GM12878 (cell line): ENCODE measurements around the gene OPRM1. TPM values are rescaled to one million over a fixed set of nuclear protein-coding genes. Genes with fewer than 3 reads are reported as not detected.

ENCODE experiments used
- ATAC-seq: fragments of 200-7000 bp; cut with Tn5 transposase; 3 replicates; pipeline ENCODE4 v1.9.1; 2020; ENCODE audit warnings: mild to moderate bottlenecking, moderate library complexity
- Bru-seq: library from RNA; stranded (reverse); fragments of 400-500 nt; gene quantifications from one replicate; lab custom pipeline; 2021; lab: Mats Ljungman, UMichigan
- BruChase-seq, 2 experiments: library from RNA; stranded (reverse); fragments of 400-500 nt; gene quantifications; one replicate each; lab custom pipeline; 2021; lab: Mats Ljungman, UMichigan
- BruUV-seq: library from RNA; stranded (reverse); fragments of 400-500 nt; replicated peaks from 2 replicates; lab custom pipeline; 2021; lab: Mats Ljungman, UMichigan
- CTCF ChIA-PET: fragments of 300-600 bp; sonication (Branson Sonifier 250); formaldehyde crosslinking; extraction: SDS; loops from one replicate; lab custom pipeline; 2021; ENCODE audit warnings: inconsistent platforms; lab: Yijun Ruan, JAX
- POLR2A ChIA-PET: fragments of 350-600 bp; formaldehyde crosslinking; extraction: SDS; loops from one replicate; lab custom pipeline; 2021; ENCODE audit warnings: inconsistent platforms; lab: Charles Lee
- RAD21 ChIA-PET: fragments of 300-600 bp; sonication (Branson Sonifier 250); formaldehyde crosslinking; loops from one replicate; lab custom pipeline; 2023; ENCODE audit warnings: antibody characterized with exemption; ENCODE audit not compliant: unreplicated experiment; lab: Charles Lee
- SMC1A ChIA-PET: fragments of 300-600 bp; sonication (Branson Sonifier 250); formaldehyde crosslinking; loops from one replicate; lab custom pipeline; 2023; ENCODE audit not compliant: unreplicated experiment, uncharacterized antibody; lab: Charles Lee
- DNase-seq: peaks from one replicate; pipeline ENCODE4 v3.0.0-alpha.2; 2011; ENCODE audit warnings: low read depth, low spot score
- FAIRE-seq: peaks from 3 replicates; lab custom pipeline; 2011; peaks lifted over from hg19 to GRCh38; lab: Jason Lieb, UNC
- H2AFZ ChIP-seq: 2 replicates; pipeline ENCODE4 v1.6.0; 2011; ENCODE audit warnings: low read depth, low read length, control low read depth; ENCODE audit not compliant: control insufficient read depth
- H3K27ac ChIP-seq: 2 replicates; pipeline ENCODE4 v1.5.1; 2011; ENCODE audit warnings: control low read depth; ENCODE audit not compliant: control insufficient read depth, insufficient read depth
- H3K27me3 ChIP-seq, 2 experiments: replicated peaks in 1 of 2; 2 replicates each; pipeline versions ENCODE4 v1.6.0 to v1.6.1; 2011; ENCODE audit warnings: low read length in 1 of 2; ENCODE audit not compliant: control insufficient read depth in 2 of 2, insufficient read depth in 2 of 2
- H3K36me3 ChIP-seq, 2 experiments: 2 replicates each; pipeline ENCODE4 v1.5.1; 2011; ENCODE audit warnings: low read length in 1 of 2; ENCODE audit not compliant: control insufficient read depth in 2 of 2, insufficient read depth in 2 of 2
- H3K4me1 ChIP-seq: 2 replicates; pipeline ENCODE4 v1.6.1; 2011; ENCODE audit warnings: mild to moderate bottlenecking, low read length, moderate library complexity, mixed read lengths; ENCODE audit not compliant: control insufficient read depth, insufficient read depth
- H3K4me2 ChIP-seq: 2 replicates; pipeline ENCODE4 v1.6.0; 2011; ENCODE audit warnings: control low read depth; ENCODE audit not compliant: control insufficient read depth, insufficient read depth
- H3K4me3 ChIP-seq: fragments of 200-600 bp; sonication (generic); 2 replicates; pipeline ENCODE4 v1.5.1; 2016
- H3K79me2 ChIP-seq: 2 replicates; pipeline ENCODE4 v1.6.0; 2011; ENCODE audit warnings: low read length; ENCODE audit not compliant: control insufficient read depth, insufficient read depth
- H3K9ac ChIP-seq: 2 replicates; pipeline ENCODE4 v1.8.0; 2011; ENCODE audit warnings: low read length, control low read depth, mixed read lengths; ENCODE audit not compliant: control insufficient read depth, insufficient read depth
- H3K9me3 ChIP-seq: replicated peaks from 3 replicates; pipeline ENCODE4 v1.5.1; 2011; ENCODE audit warnings: mild to moderate bottlenecking, low read length; ENCODE audit not compliant: control insufficient read depth, insufficient read depth
- H4K20me1 ChIP-seq: 2 replicates; pipeline ENCODE4 v1.6.0; 2011; ENCODE audit not compliant: control insufficient read depth, insufficient read depth
- CHD2 ChIP-seq: IDR thresholded peaks from 2 replicates; pipeline ENCODE4 v1.6.1; 2011; ENCODE audit warnings: low read depth, low read length, improper control_type of control experiment, borderline replicate concordance
- USF2 ChIP-seq: IDR thresholded peaks from 2 replicates; pipeline ENCODE4 v1.6.1; 2011; ENCODE audit warnings: low read depth, low read length, improper control_type of control experiment, borderline replicate concordance
- WGBS: methylation state at CpG from one replicate; pipeline ENCODE4 v1.1.6; 2016; ENCODE audit warnings: low lambda C conversion rate; ENCODE audit not compliant: insufficient replicate concordance, insufficient coverage; ENCODE audit errors: missing lambda C conversion rate; 5-methylcytosine and 5-hydroxymethylcytosine counted together
- in situ Hi-C: fragments of 300-500 bp; cut with MboI; formaldehyde crosslinking; loops from 9 replicates; pipeline ENCODE4 v1.14.3; 2018; ENCODE audit warnings: mixed read lengths
- intact Hi-C: fragments of 100-400 bp; cut with micrococcal nuclease; formaldehyde crosslinking; loops from one replicate; pipeline ENCODE4 v1.14.2; 2022; ENCODE audit not compliant: unreplicated experiment
- long read RNA-seq, 2 experiments: library from polyadenylated mRNA; unstranded; transcript quantifications; one replicate each; pipeline ENCODE4 v2.0.0, GENCODE V29; 2019 to 2020
- polyA minus RNA-seq, 3 experiments: library from RNA; depleted of rRNA, polyadenylated mRNA; stranded (reverse); fragments of >200 nt; gene quantifications; 2 replicates each; pipeline ENCODE4 v1.2.3, GENCODE V29; 2011
- polyA plus RNA-seq, 11 experiments: library from polyadenylated mRNA; depleted of rRNA in 4 of 11; unstranded in 6 of 11; stranded (reverse) in 5 of 11; fragments of >200 nt; fragmentation: Nextera tagmentation in 4 of 11; fragmentation: Illumina TruSeq in 1 of 11; extraction: Ambion mirVana in 4 of 11; extraction: Trizol in 1 of 11; gene quantifications; 1 replicate in 1 of 11; 2 replicates in 10 of 11; pipeline versions ENCODE4 v1.2.1 to v1.2.3, GENCODE V29; 2011 to 2016; ENCODE audit warnings: inconsistent platforms in 2 of 11, missing spikeins in 2 of 11, low read depth in 1 of 11
- total RNA-seq, 4 experiments: library from RNA; depleted of rRNA in 3 of 4; stranded (reverse); fragments of >200 nt in 3 of 4; fragmentation: Illumina TruSeq in 1 of 4; extraction: Trizol in 1 of 4; gene quantifications; 2 replicates each; pipeline versions ENCODE4 v1.2.1 to v1.2.3, GENCODE V29; 2013 to 2021
- TF ChIP-seq, protein P1 (sequence below): IDR thresholded peaks from 2 replicates; pipeline ENCODE4 v1.6.1; 2012; ENCODE audit warnings: mild to moderate bottlenecking, low read depth, low read length

OPRM1 gene
- not detected in 2 replicates for total RNA-seq (2013; cell fraction: nucleolus; rRNA removed)
- not detected in 2 replicates for total RNA-seq (2014; rRNA removed)
- not detected in 2 replicates for total RNA-seq (2014; rRNA removed; fragmentation: Illumina TruSeq; extraction: Trizol)
- total RNA-seq (2021): not detected in 2 replicates
- not detected for polyA plus RNA-seq (2011; ENCODE audit: low read depth)
- polyA plus RNA-seq (2011; rRNA removed): not detected in 2 replicates
- not detected in 2 replicates for polyA plus RNA-seq (2011; cell fraction: cytosol; rRNA removed)
- polyA plus RNA-seq (2011; cell fraction: nucleus; rRNA removed): not detected in 2 replicates
- not detected in 2 replicates for polyA plus RNA-seq (2012)
- polyA plus RNA-seq (2014; fragmentation: Illumina TruSeq; extraction: Trizol): not detected in 2 replicates
- polyA plus RNA-seq (2014; fragmentation: Nextera tagmentation; extraction: Ambion mirVana): not detected
- polyA plus RNA-seq (2014; rRNA removed): not detected in 2 replicates
- not detected for polyA plus RNA-seq (2016; fragmentation: Nextera tagmentation; extraction: Ambion mirVana)
- polyA minus RNA-seq (2011; rRNA and poly(A)+ RNA removed): not detected in 2 replicates
- not detected in 2 replicates for polyA minus RNA-seq (2011; cell fraction: cytosol; rRNA and poly(A)+ RNA removed)
- not detected in 2 replicates for polyA minus RNA-seq (2011; cell fraction: nucleus; rRNA and poly(A)+ RNA removed)
- percentile 3 among the genes with signal in this experiment for Bru-seq, nascent RNA
- BruChase-seq, experiment 1, labeled RNA remaining after a 6-hour chase: percentile 0 among the genes with signal in this experiment
- percentile 1 among the genes with signal in this experiment for BruChase-seq, experiment 2, labeled RNA remaining after a 2-hour chase
- long read RNA-seq, experiment 1, partial matches to known transcripts: 0 of 1 reads
- long read RNA-seq, experiment 1, other reads (novel, unspliced or antisense): 1 of 1 reads
- long read RNA-seq, experiment 2, partial matches to known transcripts: 0 of 57 reads
- long read RNA-seq, experiment 2, other reads (novel, unspliced or antisense): 57 of 57 reads

DNA sequence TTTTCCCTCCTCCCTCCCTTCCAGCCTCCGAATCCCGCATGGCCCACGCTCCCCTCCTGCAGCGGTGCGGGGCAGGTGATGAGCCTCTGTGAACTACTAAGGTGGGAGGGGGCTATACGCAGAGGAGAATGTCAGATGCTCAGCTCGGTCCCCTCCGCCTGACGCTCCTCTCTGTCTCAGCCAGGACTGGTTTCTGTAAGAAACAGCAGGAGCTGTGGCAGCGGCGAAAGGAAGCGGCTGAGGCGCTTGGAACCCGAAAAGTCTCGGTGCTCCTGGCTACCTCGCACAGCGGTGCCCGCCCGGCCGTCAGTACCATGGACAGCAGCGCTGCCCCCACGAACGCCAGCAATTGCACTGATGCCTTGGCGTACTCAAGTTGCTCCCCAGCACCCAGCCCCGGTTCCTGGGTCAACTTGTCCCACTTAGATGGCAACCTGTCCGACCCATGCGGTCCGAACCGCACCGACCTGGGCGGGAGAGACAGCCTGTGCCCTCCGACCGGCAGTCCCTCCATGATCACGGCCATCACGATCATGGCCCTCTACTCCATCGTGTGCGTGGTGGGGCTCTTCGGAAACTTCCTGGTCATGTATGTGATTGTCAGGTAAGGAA is at the start of gene OPRM1:
Gene OPRM1, plus strand, starts transcription at position 10 of the 612 bp plus-strand sequence. Its CDS starts 305 bp downstream, at position 315.
- Histone ChIP-seq H3K4me3 (no peak within 1 kb of the TSS), H2AFZ (no peak within 1 kb of the TSS), H3K27me3 (no peaks in the 10 kb centered on the region), H3K4me2 (no peak within 1 kb of the TSS), H3K79me2 (no peaks in the 10 kb centered on the region), H3K4me1 (no peaks in the 10 kb centered on the region), H3K9me3 (no peaks in the 10 kb centered on the region), H3K27ac (no peak within 1 kb of the TSS), H3K9ac (no peak within 1 kb of the TSS), H3K36me3 (no peaks in the 10 kb centered on the region), H4K20me1 (no peaks in the 10 kb centered on the region)
- ChIA-PET CTCF (no interaction called here), RAD21 (no interaction called here), SMC1A (no interaction called here), POLR2A (no interaction called here)
- ATAC-seq: peak; percentile 52
- intact Hi-C loops (no loop called here), in situ Hi-C loops (no loop called here)
- no peak for DNase-seq
- no TSS peak for BruUV-seq
- FAIRE-seq: no peak
- no peak for TF ChIP-seq USF2
- TF ChIP-seq, protein P1, sequence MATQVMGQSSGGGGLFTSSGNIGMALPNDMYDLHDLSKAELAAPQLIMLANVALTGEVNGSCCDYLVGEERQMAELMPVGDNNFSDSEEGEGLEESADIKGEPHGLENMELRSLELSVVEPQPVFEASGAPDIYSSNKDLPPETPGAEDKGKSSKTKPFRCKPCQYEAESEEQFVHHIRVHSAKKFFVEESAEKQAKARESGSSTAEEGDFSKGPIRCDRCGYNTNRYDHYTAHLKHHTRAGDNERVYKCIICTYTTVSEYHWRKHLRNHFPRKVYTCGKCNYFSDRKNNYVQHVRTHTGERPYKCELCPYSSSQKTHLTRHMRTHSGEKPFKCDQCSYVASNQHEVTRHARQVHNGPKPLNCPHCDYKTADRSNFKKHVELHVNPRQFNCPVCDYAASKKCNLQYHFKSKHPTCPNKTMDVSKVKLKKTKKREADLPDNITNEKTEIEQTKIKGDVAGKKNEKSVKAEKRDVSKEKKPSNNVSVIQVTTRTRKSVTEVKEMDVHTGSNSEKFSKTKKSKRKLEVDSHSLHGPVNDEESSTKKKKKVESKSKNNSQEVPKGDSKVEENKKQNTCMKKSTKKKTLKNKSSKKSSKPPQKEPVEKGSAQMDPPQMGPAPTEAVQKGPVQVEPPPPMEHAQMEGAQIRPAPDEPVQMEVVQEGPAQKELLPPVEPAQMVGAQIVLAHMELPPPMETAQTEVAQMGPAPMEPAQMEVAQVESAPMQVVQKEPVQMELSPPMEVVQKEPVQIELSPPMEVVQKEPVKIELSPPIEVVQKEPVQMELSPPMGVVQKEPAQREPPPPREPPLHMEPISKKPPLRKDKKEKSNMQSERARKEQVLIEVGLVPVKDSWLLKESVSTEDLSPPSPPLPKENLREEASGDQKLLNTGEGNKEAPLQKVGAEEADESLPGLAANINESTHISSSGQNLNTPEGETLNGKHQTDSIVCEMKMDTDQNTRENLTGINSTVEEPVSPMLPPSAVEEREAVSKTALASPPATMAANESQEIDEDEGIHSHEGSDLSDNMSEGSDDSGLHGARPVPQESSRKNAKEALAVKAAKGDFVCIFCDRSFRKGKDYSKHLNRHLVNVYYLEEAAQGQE: peak; percentile 91
- TF ChIP-seq CHD2: no peak
- 63% methylated on average over 36 of the region's 38 CpGs for WGBS
